T-cell (primary cell): ENCODE measurements around the gene REEP2. TPM values are rescaled to one million over a fixed set of nuclear protein-coding genes. Genes with fewer than 3 reads are reported as not detected.

Source experiments
- ATAC-seq, 4 experiments: fragments of 200-7000 bp in 3 of 4; fragments of 150-1000 bp in 1 of 4; cut with Tn5 transposase; replicated peaks in 1 of 4; 1 replicate in 3 of 4; 2 replicates in 1 of 4; pipeline ENCODE4 v1.10.0; 2021; ENCODE audit warnings: moderate library complexity in 3 of 4, mild to moderate bottlenecking in 2 of 4, moderate number of reproducible peaks in 1 of 4
- CTCF ChIA-PET, 2 donors: fragments of 300-600 bp; sonication (Branson Sonifier 250); formaldehyde crosslinking; loops; one replicate each; lab custom pipeline; 2022; ENCODE audit warnings: antibody characterized with exemption in 2 of 2; lab: Charles Lee
- POLR2A ChIA-PET, 2 donors: fragments of 300-600 bp; sonication (Branson Sonifier 250); formaldehyde crosslinking; loops; one replicate each; lab custom pipeline; 2022; ENCODE audit warnings: antibody characterized with exemption in 2 of 2; lab: Charles Lee
- DNase-seq, 35 experiments: peaks; one replicate each; pipeline versions ENCODE4 v3.0.0 to v3.0.0-alpha.2; 2013 to 2023
- H3K27ac ChIP-seq: one replicate; pipeline ENCODE4 v1.5.1; 2013; ENCODE audit warnings: low read length
- H3K27me3 ChIP-seq, 2 experiments: replicated peaks in 1 of 2; 1 replicate in 1 of 2; 2 replicates in 1 of 2; pipeline versions ENCODE4 v1.6.1 to v1.7.0; 2013; ENCODE audit warnings: low read length in 1 of 2, mixed read lengths in 1 of 2; ENCODE audit not compliant: control insufficient read depth in 2 of 2, insufficient read depth in 2 of 2; ENCODE audit errors: extremely low read depth in 1 of 2
- H3K36me3 ChIP-seq, 2 donors: 1 replicate in 1 of 2; 2 replicates in 1 of 2; pipeline versions ENCODE4 v1.6.1 to v1.7.0; 2013; ENCODE audit warnings: low read length in 1 of 2; ENCODE audit not compliant: control insufficient read depth in 2 of 2, insufficient read depth in 1 of 2; ENCODE audit errors: extremely low read depth in 1 of 2
- H3K4me1 ChIP-seq, 2 experiments: 1 replicate in 1 of 2; 2 replicates in 1 of 2; pipeline versions ENCODE4 v1.6.1 to v1.7.0; 2013; ENCODE audit warnings: low read length in 2 of 2, mixed read lengths in 1 of 2; ENCODE audit not compliant: insufficient read depth in 2 of 2, control insufficient read depth in 1 of 2; ENCODE audit errors: extremely low read depth in 1 of 2
- H3K4me3 ChIP-seq, 2 donors: 1 replicate in 1 of 2; 2 replicates in 1 of 2; pipeline versions ENCODE4 v1.5.1 to v1.7.0; 2013; ENCODE audit warnings: mild to moderate bottlenecking in 2 of 2, low read length in 1 of 2, moderate library complexity in 1 of 2; ENCODE audit not compliant: control insufficient read depth in 1 of 2; ENCODE audit errors: extremely low read depth in 1 of 2
- H3K9me3 ChIP-seq: 2 replicates; pipeline ENCODE4 v1.7.0; 2013
- H3K27ac Mint-ChIP-seq, 2 donors: one replicate each; pipeline ENCODE4 v1.8.0; 2020 to 2021; ENCODE audit warnings: mild to moderate bottlenecking in 2 of 2, mixed read lengths in 2 of 2
- H3K27me3 Mint-ChIP-seq, 2 donors: one replicate each; pipeline ENCODE4 v1.8.0; 2021 to 2022; ENCODE audit warnings: mixed read lengths in 2 of 2
- H3K36me3 Mint-ChIP-seq: one replicate; pipeline ENCODE4 v1.8.0; 2021; ENCODE audit warnings: mixed read lengths
- H3K4me1 Mint-ChIP-seq, 3 donors: one replicate each; pipeline ENCODE4 v1.8.0; 2020 to 2022; ENCODE audit warnings: mixed read lengths in 3 of 3, mild to moderate bottlenecking in 1 of 3
- H3K4me3 Mint-ChIP-seq, 3 donors: one replicate each; pipeline ENCODE4 v1.8.0; 2020 to 2022; ENCODE audit warnings: mild to moderate bottlenecking in 3 of 3, mixed read lengths in 3 of 3, moderate library complexity in 3 of 3
- H3K9me3 Mint-ChIP-seq, 3 donors: one replicate each; pipeline ENCODE4 v1.8.0; 2020 to 2022; ENCODE audit warnings: mixed read lengths in 3 of 3
- WGBS: methylation state at CpG from one replicate; pipeline ENCODE4 v1.1.5; 2013; ENCODE audit warnings: missing lambda C conversion rate; ENCODE audit not compliant: insufficient coverage; 5-methylcytosine and 5-hydroxymethylcytosine counted together
- total RNA-seq, 35 experiments: library from RNA in 6 of 35; stranded (reverse) in 6 of 35; fragments of 120-200 nt in 1 of 35; gene quantifications; one replicate each; pipeline versions ENCODE4 v1.2.1 to v1.2.4 and lab custom pipeline; 2013 to 2026

Gene REEP2
- total RNA-seq, 5 donors from 2014 or later (not counting 1 experiment from before 2014, with no cell fraction given), result 0.18 to 0.61 (median 0.42) TPM

DNA sequence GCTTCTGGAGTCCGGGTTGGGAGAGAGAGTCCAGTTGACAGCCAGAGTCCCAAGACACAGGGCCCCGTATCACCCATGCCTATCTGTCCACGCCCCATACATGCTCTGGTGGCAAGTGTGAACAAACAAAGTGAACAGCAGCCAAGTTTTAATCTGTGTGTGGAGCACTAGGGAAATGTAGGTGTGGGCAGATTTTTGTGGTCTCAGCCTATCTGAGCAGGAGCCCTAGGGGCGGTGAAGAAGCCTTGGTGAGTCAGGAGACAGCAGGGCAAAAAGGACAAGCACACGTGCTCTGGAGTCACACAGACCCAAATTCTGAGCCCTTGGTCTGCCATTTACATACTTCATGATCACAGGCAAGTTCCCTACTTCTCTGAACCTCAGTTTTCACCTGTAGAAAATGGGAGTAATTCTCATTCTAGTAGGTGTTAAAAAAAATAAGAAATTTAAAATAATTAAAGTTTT is 49.7 kb downstream of the REEP2 start:
- Mint-ChIP-seq H3K9me3 (no peaks in the 10 kb centered on the region), H3K27ac (no peak overlapping the region), H3K4me3 (no peak overlapping the region), H3K27me3 (peaks cover 5 to 19% of the 10 kb centered on the region in 2 donors), H3K36me3 (no peaks in the 10 kb centered on the region), H3K4me1 (peaks cover 9 to 19% (median 16%) of the 10 kb centered on the region in 3 donors)
- CTCF ChIA-PET, result no interaction called here
- Histone ChIP-seq H3K36me3 (no peaks in the 10 kb centered on the region), H3K27ac (no peak overlapping the region), H3K4me3 (no peak overlapping the region), H3K9me3 (no peaks in the 10 kb centered on the region), H3K4me1 (peaks cover 6 to 22% of the 10 kb centered on the region in 2 experiments), H3K27me3 (peaks cover 0 to 39% of the 10 kb centered on the region in 2 experiments)
- POLR2A ChIA-PET, result no interaction called here
- no peak for DNase-seq
- no peak for ATAC-seq
- WGBS, result 70% methylated on average over 2 of the region's 5 CpGs

DNA sequence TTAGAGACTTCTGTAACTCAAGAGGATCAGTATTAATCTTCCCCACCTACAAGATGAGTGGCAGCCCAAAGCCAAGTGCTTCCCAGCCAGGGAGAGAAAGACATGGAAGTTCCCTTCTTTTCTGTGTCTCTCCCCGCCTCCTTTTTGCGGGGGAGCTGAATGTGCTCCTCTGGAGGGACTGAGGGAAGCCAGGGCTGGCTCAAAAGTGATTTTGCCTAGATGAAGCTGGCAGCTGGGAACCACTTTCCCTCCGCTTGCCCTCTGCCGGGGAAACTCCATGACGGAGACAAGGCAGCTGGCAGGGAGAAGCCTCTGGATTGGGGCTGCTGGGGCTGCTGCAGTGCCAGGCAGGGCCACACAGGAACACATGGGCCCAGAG is 50.8 kb downstream of the REEP2 start:
- H3K4me1 ChIP-seq, result peaks cover 6 to 22% of the 10 kb centered on the region in 2 experiments
- Mint-ChIP-seq H3K4me1 (peaks cover 9 to 19% (median 16%) of the 10 kb centered on the region in 3 donors), H3K4me3 (no peak overlapping the region), H3K27ac (no peak overlapping the region), H3K36me3 (no peaks in the 10 kb centered on the region), H3K27me3 (peaks cover 5 to 21% of the 10 kb centered on the region in 2 donors), H3K9me3 (no peaks in the 10 kb centered on the region)
- H3K36me3 ChIP-seq, result no peaks in the 10 kb centered on the region
- H3K27ac ChIP-seq, result no peak overlapping the region
- no peak overlapping the region for H3K4me3 ChIP-seq
- no peaks in the 10 kb centered on the region for H3K9me3 ChIP-seq
- WGBS, result 92% methylated on average over 5 of the region's 5 CpGs
- ATAC-seq, result no peak
- POLR2A ChIA-PET, result no interaction called here
- H3K27me3 ChIP-seq, result peaks cover 0 to 44% of the 10 kb centered on the region in 2 experiments
- CTCF ChIA-PET, result interaction anchor here in 1 of 2 donors (0.5 kb wide), 1 partner anchor 27 kb away, joined by 3 read pairs; no protein-coding TSS in a partner anchor
- DNase-seq, result no peak

GRCh38 chr5:138490648-138491283 is 51.9 kb downstream of the REEP2 start:
- Mint-ChIP-seq H3K36me3 (no peaks in the 10 kb centered on the region), H3K4me3 (peak overlapping the region; percentile 3 to 59 (median 7)), H3K4me1 (peaks cover 9 to 19% (median 16%) of the 10 kb centered on the region in 3 donors), H3K27me3 (peaks cover 5 to 23% of the 10 kb centered on the region in 2 donors), H3K27ac (no peak overlapping the region), H3K9me3 (no peaks in the 10 kb centered on the region)
- peaks cover 6 to 22% of the 10 kb centered on the region in 2 experiments for H3K4me1 ChIP-seq
- H3K4me3 ChIP-seq, result no peak overlapping the region
- no peaks in the 10 kb centered on the region for H3K9me3 ChIP-seq
- DNase-seq (no peak), ATAC-seq (no peak)
- no peaks in the 10 kb centered on the region for H3K36me3 ChIP-seq
- no peak overlapping the region for H3K27ac ChIP-seq
- WGBS, result 88% methylated on average over 10 of the region's 12 CpGs
- H3K27me3 ChIP-seq, result peaks cover 0 to 44% of the 10 kb centered on the region in 2 experiments
- ChIA-PET POLR2A (interaction anchor here in 1 of 2 donors (0.5 kb wide), 1 partner anchor 44 kb away, joined by 11 read pairs; no protein-coding TSS in a partner anchor), CTCF (interaction anchor here in 1 of 2 donors (1.0 kb wide), 1 partner anchor 8 kb away, joined by 3 read pairs; no protein-coding TSS in a partner anchor)

DNA sequence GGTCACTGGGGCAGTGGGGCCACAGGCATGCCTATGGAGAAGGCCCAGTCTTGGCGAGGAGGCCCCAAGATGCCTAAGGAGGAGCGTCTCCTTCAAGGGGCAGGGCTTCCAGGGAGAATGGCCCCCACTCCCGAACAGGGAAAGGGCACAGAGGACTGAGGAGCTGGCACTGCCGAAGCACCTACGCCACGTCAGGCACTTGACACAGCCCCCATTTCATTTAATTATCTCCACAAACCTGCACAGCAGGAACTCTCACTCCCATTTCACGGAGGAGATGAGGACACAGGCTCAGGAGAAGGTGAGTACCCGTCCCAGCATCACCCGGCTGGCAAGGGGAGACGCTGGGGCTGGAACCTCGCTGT is 52.4 kb downstream of the REEP2 start:
- Mint-ChIP-seq H3K27me3 (peaks cover 5 to 23% of the 10 kb centered on the region in 2 donors), H3K36me3 (no peaks in the 10 kb centered on the region), H3K9me3 (no peaks in the 10 kb centered on the region), H3K4me3 (peak overlapping the region in 2 of 3 donors; percentile 31 to 59), H3K27ac (no peak overlapping the region), H3K4me1 (peaks cover 9 to 19% (median 16%) of the 10 kb centered on the region in 3 donors)
- ATAC-seq (no peak), DNase-seq (peak in 1 of 35 experiments; percentile 9)
- WGBS, result 73% methylated on average over 10 of the region's 11 CpGs
- no peaks in the 10 kb centered on the region for H3K36me3 ChIP-seq
- peaks cover 0 to 44% of the 10 kb centered on the region in 2 experiments for H3K27me3 ChIP-seq
- H3K4me1 ChIP-seq, result peaks cover 6 to 22% of the 10 kb centered on the region in 2 experiments
- H3K4me3 ChIP-seq, result peak overlapping the region; percentile 47 to 55
- POLR2A ChIA-PET, result no interaction called here
- CTCF ChIA-PET, result interaction anchor here in 1 of 2 donors (1.0 kb wide), 1 partner anchor 8 kb away, joined by 3 read pairs; no protein-coding TSS in a partner anchor
- H3K27ac ChIP-seq, result no peak overlapping the region
- no peaks in the 10 kb centered on the region for H3K9me3 ChIP-seq

DNA sequence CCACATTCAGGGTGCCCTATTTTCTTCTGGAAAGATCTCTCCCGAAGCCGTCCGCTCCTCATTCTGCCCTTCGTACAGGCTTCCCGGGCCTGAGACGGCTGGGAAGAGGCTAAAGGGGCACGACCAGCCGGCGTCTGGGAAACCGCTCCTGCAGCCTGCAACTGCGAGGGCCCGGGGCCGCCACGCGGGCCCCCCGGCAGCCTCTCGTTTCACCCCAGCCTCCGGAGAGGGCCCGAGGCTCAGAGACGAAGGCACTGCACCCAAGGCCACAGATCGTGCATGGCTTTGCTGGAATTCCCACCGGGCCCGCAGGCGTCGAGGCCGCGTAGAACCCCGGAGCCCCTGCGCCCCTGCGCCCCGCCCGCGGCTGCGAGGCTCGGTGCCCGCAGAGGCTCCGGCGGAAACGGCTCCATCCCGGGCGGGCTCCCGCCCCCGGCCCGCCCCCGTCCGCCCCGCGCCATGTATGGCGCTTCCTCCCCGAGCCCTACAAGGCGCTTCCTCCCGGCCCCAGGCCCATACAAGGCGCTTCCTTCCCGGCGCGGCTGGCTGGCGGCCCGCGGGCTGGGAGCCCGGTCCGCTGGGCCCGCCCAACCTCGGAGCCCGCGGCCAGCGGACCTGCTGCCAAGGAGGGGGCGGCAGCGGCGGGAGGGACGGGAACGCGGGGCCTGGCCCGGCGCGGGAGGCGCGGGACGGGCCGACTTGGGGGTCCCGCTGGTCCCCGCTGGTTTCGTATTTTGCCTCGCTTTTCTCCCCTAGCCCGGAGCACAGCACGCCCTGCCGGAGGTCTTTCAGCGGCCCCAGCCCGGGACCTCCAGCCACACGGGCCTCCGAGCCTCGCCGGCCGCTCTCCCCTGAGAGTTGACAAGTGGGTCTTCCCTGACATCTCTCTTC is 53.1 kb downstream of the REEP2 start:
- ATAC-seq (peak; percentile 97 to 100 (median 99)), DNase-seq (peak; percentile 63 to 92 (median 81))
- Mint-ChIP-seq H3K4me3 (peak overlapping the region; percentile 85 to 86 (median 86)), H3K27ac (no peak overlapping the region), H3K36me3 (no peaks in the 10 kb centered on the region), H3K9me3 (no peaks in the 10 kb centered on the region), H3K4me1 (peaks cover 9 to 19% (median 16%) of the 10 kb centered on the region in 3 donors), H3K27me3 (peaks cover 5 to 20% of the 10 kb centered on the region in 2 donors)
- no peak overlapping the region for H3K27ac ChIP-seq
- H3K4me1 ChIP-seq, result peaks cover 6 to 22% of the 10 kb centered on the region in 2 experiments
- CTCF ChIA-PET, result interaction anchor here (0.6 to 1.2 kb wide), 3 partner anchors 25 to 43 kb away, joined by 3 to 9 read pairs (median 4); partner anchors contain the start of gene EGR1 (in 1 of the 2)
- POLR2A ChIA-PET, result no interaction called here
- H3K27me3 ChIP-seq, result peaks cover 0 to 45% of the 10 kb centered on the region in 2 experiments
- no peaks in the 10 kb centered on the region for H3K36me3 ChIP-seq
- no peaks in the 10 kb centered on the region for H3K9me3 ChIP-seq
- 5% methylated on average over 85 of the region's 93 CpGs for WGBS
- peak overlapping the region; percentile 52 to 55 for H3K4me3 ChIP-seq
